Measurements from ENCODE around the gene RAB5A.
"Not testable (repeated sequence)": the region's sequence is repeated elsewhere in the genome, so short reads cannot be mapped to it uniquely, and the experiment has no call there.

DNA sequence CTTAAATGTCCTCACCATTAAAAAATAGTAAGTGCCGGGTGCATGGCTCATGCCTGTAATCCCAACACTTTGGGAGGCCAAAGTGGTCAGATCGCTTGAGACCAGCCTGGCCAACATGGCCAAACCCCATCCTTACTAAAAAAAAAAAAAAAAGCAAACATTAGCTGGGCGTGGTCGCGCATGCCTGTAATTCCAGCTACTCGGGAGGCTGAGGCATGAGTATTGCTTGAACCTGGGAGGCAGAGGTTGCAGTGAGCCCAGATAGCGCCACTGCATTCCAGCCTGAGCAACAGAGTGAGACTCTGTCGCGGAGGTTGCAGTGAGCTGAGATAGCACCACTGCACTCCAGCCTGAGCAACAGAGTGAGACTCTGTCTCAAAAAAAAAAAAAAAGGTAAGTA lies 10.5 kb downstream of the RAB5A start:
- TF ChIP-seq, protein P1, sequence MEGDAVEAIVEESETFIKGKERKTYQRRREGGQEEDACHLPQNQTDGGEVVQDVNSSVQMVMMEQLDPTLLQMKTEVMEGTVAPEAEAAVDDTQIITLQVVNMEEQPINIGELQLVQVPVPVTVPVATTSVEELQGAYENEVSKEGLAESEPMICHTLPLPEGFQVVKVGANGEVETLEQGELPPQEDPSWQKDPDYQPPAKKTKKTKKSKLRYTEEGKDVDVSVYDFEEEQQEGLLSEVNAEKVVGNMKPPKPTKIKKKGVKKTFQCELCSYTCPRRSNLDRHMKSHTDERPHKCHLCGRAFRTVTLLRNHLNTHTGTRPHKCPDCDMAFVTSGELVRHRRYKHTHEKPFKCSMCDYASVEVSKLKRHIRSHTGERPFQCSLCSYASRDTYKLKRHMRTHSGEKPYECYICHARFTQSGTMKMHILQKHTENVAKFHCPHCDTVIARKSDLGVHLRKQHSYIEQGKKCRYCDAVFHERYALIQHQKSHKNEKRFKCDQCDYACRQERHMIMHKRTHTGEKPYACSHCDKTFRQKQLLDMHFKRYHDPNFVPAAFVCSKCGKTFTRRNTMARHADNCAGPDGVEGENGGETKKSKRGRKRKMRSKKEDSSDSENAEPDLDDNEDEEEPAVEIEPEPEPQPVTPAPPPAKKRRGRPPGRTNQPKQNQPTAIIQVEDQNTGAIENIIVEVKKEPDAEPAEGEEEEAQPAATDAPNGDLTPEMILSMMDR (IDR thresholded peaks at IDR 0.05), result not testable (repeated sequence)
- TF ChIP-seq POLR2A (IDR thresholded peaks at IDR 0.05), result not testable (repeated sequence)
